ENCODE measurements around the gene SLC30A3. TPM values are rescaled to one million over a fixed set of nuclear protein-coding genes. Genes with fewer than 3 reads are reported as not detected.

Gene SLC30A3
- total RNA-seq, 1 experiment from 2014 or later = 1.5 TPM

DNA sequence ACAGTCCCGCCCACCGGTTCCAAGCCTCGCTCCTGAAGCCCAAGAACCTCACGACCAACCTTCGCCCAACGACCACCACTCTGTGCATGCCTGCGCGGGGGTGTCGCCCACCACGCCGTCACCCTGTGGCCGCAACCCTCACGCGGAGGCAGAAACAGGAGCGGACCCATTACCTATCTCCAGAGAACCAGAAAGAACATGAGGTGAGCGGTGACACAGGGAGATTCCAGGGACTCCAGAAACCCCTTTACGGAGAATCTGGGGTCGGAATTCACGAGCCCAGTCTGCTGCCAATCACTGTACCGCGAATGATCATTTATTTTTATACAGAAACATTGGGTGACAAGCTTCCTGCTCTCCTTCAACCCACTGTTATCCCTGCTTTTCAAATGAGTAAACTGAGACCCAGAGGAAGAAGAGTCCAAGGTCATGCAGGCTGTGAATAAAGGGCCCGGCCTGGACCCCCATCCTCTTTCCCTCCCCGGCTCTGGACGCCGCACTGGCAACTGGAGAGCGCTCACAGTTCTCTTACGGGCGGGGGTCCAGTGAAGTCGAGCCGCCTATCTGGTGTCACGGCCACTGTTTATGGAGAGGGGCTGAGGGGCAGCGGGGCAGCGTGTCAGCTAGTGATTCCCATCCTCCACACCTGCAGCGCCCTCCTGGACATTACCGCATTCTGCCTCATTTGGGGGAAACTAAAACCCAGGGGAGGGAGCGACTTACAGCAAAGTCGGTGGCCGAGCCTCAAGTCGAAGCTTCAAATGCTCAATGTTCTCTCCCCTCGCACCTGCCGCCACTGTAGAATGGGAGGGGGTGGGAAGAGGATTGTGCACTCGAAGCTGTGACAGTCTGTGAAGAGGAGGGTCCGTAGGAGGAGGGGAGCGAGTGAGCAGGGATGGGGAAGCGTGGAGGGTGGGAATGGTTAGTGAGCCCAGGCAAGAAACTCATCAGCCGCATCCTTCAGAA lies 723 bp upstream of the SLC30A3 start:
- Histone ChIP-seq H3K4me2 (peak overlapping the region; percentile 79), H3K27me3 (ENCODE audit: insufficient read depth, low read depth) (peaks cover 58% of the 10 kb centered on the region), H3K79me2 (ENCODE audit: low read depth) (no peaks in the 10 kb centered on the region), H3K9me2 (ENCODE audit: insufficient read depth) (no peaks in the 10 kb centered on the region), H4K20me1 (ENCODE audit: insufficient read depth) (no peaks in the 10 kb centered on the region), H2AFZ (peak overlapping the region; percentile 62; the same call in 1 of the 2 replicates), H3K9me3 (ENCODE audit: insufficient read depth, low read depth) (no peaks in the 10 kb centered on the region), H3K4me1 (replicated peaks; ENCODE audit: insufficient read depth) (no peaks in the 10 kb centered on the region), H3K36me3 (ENCODE audit: low read depth) (no peaks in the 10 kb centered on the region), H3F3A (ENCODE audit: insufficient read depth, low read depth) (no peaks in the 10 kb centered on the region; the same call in 1 of the 2 replicates), H3K27ac (no peak overlapping the region), H3K4me3 (peak overlapping the region; percentile 47; the same call in 1 of the 2 replicates)
- BruUV-seq (replicated peaks) = no TSS peak
- DNase-seq = no peak
- ChIA-PET CTCF (interaction anchor here (0.7 to 0.8 kb wide), 2 partner anchors 30 to 430 kb away, joined by 4 to 5 read pairs; no protein-coding TSS in a partner anchor), POLR2A (ENCODE audit: unreplicated experiment) (no interaction called here)
- TF ChIP-seq, protein P1, sequence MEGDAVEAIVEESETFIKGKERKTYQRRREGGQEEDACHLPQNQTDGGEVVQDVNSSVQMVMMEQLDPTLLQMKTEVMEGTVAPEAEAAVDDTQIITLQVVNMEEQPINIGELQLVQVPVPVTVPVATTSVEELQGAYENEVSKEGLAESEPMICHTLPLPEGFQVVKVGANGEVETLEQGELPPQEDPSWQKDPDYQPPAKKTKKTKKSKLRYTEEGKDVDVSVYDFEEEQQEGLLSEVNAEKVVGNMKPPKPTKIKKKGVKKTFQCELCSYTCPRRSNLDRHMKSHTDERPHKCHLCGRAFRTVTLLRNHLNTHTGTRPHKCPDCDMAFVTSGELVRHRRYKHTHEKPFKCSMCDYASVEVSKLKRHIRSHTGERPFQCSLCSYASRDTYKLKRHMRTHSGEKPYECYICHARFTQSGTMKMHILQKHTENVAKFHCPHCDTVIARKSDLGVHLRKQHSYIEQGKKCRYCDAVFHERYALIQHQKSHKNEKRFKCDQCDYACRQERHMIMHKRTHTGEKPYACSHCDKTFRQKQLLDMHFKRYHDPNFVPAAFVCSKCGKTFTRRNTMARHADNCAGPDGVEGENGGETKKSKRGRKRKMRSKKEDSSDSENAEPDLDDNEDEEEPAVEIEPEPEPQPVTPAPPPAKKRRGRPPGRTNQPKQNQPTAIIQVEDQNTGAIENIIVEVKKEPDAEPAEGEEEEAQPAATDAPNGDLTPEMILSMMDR (conservative IDR thresholded peaks at IDR 0.05) = no peak
- 0 out of 2 replicates have a peak, but pooled peaks have one; percentile 25 for TF ChIP-seq EZH2 (IDR thresholded peaks at IDR 0.05; ENCODE audit: low read depth)
- intact Hi-C loops (cut with micrococcal nuclease; ENCODE audit: unreplicated experiment) = no loop called here

DNA sequence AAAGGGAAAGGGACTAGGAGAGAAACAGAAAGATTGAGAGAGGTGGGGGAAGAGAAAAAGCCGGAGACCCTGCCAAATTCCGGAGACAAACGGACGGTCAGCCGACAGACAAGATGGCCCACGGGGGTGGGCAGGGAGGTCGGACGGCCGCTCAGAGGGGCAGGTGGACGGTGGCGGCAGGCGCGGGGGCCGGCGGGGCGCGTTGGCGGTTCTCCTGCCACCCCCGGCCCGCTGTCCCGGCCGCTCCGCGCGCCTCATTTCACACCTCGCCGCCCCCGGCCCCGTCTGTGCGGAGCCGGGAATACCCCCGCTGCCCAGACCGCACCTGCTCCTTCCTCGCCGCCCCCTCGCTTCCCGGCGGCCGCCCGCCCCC lies 935 bp downstream of the SLC30A3 start:
- ChIA-PET POLR2A (ENCODE audit: unreplicated experiment) (interaction anchor here (0.6 kb wide), 1 partner anchor 230 kb away, joined by 11 read pairs; no protein-coding TSS in a partner anchor), CTCF (interaction anchor here (0.6 kb wide), 1 partner anchor 108 kb away, joined by 7 read pairs; no protein-coding TSS in a partner anchor)
- H3K9me2 ChIP-seq (ENCODE audit: insufficient read depth) = no peaks in the 10 kb centered on the region
- H3K79me2 ChIP-seq (ENCODE audit: low read depth) = no peaks in the 10 kb centered on the region
- no peaks in the 10 kb centered on the region for H4K20me1 ChIP-seq (ENCODE audit: insufficient read depth)
- no peak overlapping the region for H3K4me2 ChIP-seq
- no peak overlapping the region for H3K27ac ChIP-seq
- H3K36me3 ChIP-seq (ENCODE audit: low read depth) = no peaks in the 10 kb centered on the region
- DNase-seq = no peak
- BruUV-seq (replicated peaks) = no TSS peak
- intact Hi-C loops (cut with micrococcal nuclease; ENCODE audit: unreplicated experiment) = no loop called here
- H2AFZ ChIP-seq = no peak overlapping the region
- no peaks in the 10 kb centered on the region; the same call in 1 of the 2 replicates for H3F3A ChIP-seq (ENCODE audit: insufficient read depth, low read depth)
- H3K9me3 ChIP-seq (ENCODE audit: insufficient read depth, low read depth) = no peaks in the 10 kb centered on the region
- H3K4me1 ChIP-seq (replicated peaks; ENCODE audit: insufficient read depth) = no peaks in the 10 kb centered on the region
- H3K4me3 ChIP-seq = no peak overlapping the region
- TF ChIP-seq, protein P1 (conservative IDR thresholded peaks at IDR 0.05) = no peak
- no peak for TF ChIP-seq EZH2 (IDR thresholded peaks at IDR 0.05; ENCODE audit: low read depth)
- H3K27me3 ChIP-seq (ENCODE audit: insufficient read depth, low read depth) = peaks cover 66% of the 10 kb centered on the region

DNA sequence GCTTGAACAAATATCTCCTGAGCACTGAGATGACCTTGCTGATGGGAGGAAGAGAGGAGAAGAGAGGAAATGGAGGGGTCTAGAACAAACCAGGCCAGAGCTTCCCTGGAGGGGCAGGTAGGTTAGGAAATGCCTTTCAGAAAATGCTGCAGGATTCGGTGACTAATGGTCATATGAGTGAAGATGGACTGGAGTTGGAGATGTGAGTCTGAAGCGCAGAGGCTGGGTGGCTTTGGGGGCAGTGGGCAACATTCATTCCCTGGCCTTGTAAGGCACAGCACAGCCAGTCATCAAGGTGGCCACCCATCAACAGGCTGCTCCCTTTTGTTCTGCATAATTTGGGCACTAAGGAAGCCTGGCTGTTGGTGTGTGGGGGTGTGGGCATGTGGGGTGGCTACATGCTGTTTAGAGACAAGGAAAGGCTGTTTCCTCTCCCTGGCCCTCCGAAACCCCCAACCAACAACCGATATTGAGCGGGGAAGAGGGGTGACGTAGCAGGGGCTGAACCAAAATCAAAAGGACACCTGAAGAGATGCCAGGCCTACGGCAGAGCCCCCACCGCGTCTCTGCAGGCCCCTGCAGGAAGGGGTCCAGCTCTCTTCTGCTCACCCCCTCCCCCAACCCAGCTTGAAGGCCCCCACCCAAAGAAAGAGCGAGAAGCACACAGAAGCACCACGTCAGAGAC lies 1.5 kb downstream of the SLC30A3 start:
- Histone ChIP-seq H3K9me2 (ENCODE audit: insufficient read depth) (no peaks in the 10 kb centered on the region), H3K4me2 (no peak overlapping the region), H3K79me2 (ENCODE audit: low read depth) (no peaks in the 10 kb centered on the region), H3K27ac (no peak overlapping the region), H3F3A (ENCODE audit: insufficient read depth, low read depth) (no peaks in the 10 kb centered on the region; the same call in 1 of the 2 replicates), H3K4me3 (no peak overlapping the region), H4K20me1 (ENCODE audit: insufficient read depth) (no peaks in the 10 kb centered on the region), H3K27me3 (ENCODE audit: insufficient read depth, low read depth) (peaks cover 70% of the 10 kb centered on the region), H3K4me1 (replicated peaks; ENCODE audit: insufficient read depth) (no peaks in the 10 kb centered on the region), H2AFZ (no peak overlapping the region), H3K9me3 (ENCODE audit: insufficient read depth, low read depth) (no peaks in the 10 kb centered on the region), H3K36me3 (ENCODE audit: low read depth) (no peaks in the 10 kb centered on the region)
- CTCF ChIA-PET = no interaction called here
- no peak for TF ChIP-seq EZH2 (IDR thresholded peaks at IDR 0.05; ENCODE audit: low read depth)
- TF ChIP-seq, protein P1 (conservative IDR thresholded peaks at IDR 0.05) = no peak
- POLR2A ChIA-PET (ENCODE audit: unreplicated experiment) = no interaction called here
- no peak for DNase-seq
- intact Hi-C loops (cut with micrococcal nuclease; ENCODE audit: unreplicated experiment) = no loop called here
- no TSS peak for BruUV-seq (replicated peaks)

Data from PC-9 (cell line).